Fibroblast of gingiva (primary cell): ENCODE results near the gene RUVBL2.
A peak's percentile ranks its signal among the peaks of the same experiment; 100 is the strongest.

Source experiments
- DNase-seq: peaks from one replicate; pipeline ENCODE4 v3.0.0-alpha.2; 2011; ENCODE audit warnings: low read depth

RUVBL2 gene

GRCh38 chr19:48993175-48994034 lies at the start of gene RUVBL2, which contains the start of gene GYS1:
Gene RUVBL2, plus strand, starts transcription at chr19:48993887. Its CDS starts 25 bp downstream, at chr19:48993912.
Gene GYS1, minus strand, starts transcription at chr19:48993309. Its CDS starts 197 bp downstream, at chr19:48993112.
- DNase-seq: peak; percentile 100

- DNase-seq: no peak
These were observed 48.3 kb upstream of the RUVBL2 start for GRCh38 chr19:48945415-48945814.

GRCh38 chr19:48945817-48946216 lies 47.9 kb upstream of the RUVBL2 start:
- DNase-seq: no peak

- no peak for DNase-seq
These were observed 47.0 kb upstream of the RUVBL2 start for GRCh38 chr19:48946463-48947257.

GRCh38 chr19:48947258-48947542 lies 46.5 kb upstream of the RUVBL2 start:
- no peak for DNase-seq

- DNase-seq: no peak
These were observed 43.5 kb upstream of the RUVBL2 start for GRCh38 chr19:48950159-48950558.

- no peak for DNase-seq
These were observed 42.7 kb upstream of the RUVBL2 start for GRCh38 chr19:48950830-48951519.

- DNase-seq: no peak
These were observed 40.5 kb upstream of the RUVBL2 start for GRCh38 chr19:48953141-48953540.

- no peak for DNase-seq
These were observed 39.6 kb upstream of the RUVBL2 start for GRCh38 chr19:48953990-48954594.

- DNase-seq: peak; percentile 92
These were observed 38.9 kb upstream of the RUVBL2 start, which contains the start of gene BAX for GRCh38 chr19:48954595-48955307. Gene BAX, plus strand, starts transcription at chr19:48954875. Its CDS starts 54 bp downstream, at chr19:48954929.

GRCh38 chr19:48955308-48955958 lies 38.3 kb upstream of the RUVBL2 start:
- DNase-seq: no peak

- no peak for DNase-seq
These were observed 35.7 kb upstream of the RUVBL2 start for GRCh38 chr19:48958006-48958405.

GRCh38 chr19:48959341-48960239 lies 34.1 kb upstream of the RUVBL2 start:
- no peak for DNase-seq

GRCh38 chr19:48961051-48961649 lies 32.5 kb upstream of the RUVBL2 start:
- DNase-seq: no peak

- no peak for DNase-seq
These were observed 32.0 kb upstream of the RUVBL2 start for GRCh38 chr19:48961673-48962028.

GRCh38 chr19:48962029-48962848 lies 31.4 kb upstream of the RUVBL2 start:
- DNase-seq: peak; percentile 18

GRCh38 chr19:48962849-48963165 lies 30.9 kb upstream of the RUVBL2 start:
- no peak for DNase-seq

- peak; percentile 68 for DNase-seq
These were observed 30.1 kb upstream of the RUVBL2 start for GRCh38 chr19:48963371-48964204.
